HG03469 (cell line): ENCODE results near the gene CYBB.

ENCODE experiments used
- ATAC-seq: cut with Tn5 transposase; IDR thresholded peaks from one replicate; pipeline ENCODE4 v1.9.1; 2021; ENCODE audit warnings: mild to moderate bottlenecking, moderate library complexity, moderate number of reproducible peaks; ENCODE audit not compliant: unreplicated experiment

The CYBB gene

DNA sequence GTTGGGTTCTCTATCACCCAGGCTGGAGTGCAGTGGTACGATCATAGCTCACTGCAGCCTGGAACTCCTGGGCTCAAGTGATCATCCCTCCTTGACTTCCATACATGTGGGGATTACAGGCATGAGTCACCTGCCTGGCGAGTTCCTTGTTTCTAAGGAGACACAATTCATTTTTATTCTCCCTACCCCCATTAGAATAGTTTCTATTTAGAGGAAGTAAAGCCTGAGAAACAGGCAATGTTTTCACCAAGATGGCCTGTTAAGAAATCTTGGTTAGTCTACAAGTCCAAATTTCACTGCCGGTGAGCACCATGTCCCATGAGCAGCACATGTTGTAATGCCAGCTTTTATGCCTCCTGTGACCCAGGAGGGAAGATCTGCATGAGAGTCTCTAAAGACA, 5.7 kb downstream of the CYBB start:
- no peak for ATAC-seq

DNA sequence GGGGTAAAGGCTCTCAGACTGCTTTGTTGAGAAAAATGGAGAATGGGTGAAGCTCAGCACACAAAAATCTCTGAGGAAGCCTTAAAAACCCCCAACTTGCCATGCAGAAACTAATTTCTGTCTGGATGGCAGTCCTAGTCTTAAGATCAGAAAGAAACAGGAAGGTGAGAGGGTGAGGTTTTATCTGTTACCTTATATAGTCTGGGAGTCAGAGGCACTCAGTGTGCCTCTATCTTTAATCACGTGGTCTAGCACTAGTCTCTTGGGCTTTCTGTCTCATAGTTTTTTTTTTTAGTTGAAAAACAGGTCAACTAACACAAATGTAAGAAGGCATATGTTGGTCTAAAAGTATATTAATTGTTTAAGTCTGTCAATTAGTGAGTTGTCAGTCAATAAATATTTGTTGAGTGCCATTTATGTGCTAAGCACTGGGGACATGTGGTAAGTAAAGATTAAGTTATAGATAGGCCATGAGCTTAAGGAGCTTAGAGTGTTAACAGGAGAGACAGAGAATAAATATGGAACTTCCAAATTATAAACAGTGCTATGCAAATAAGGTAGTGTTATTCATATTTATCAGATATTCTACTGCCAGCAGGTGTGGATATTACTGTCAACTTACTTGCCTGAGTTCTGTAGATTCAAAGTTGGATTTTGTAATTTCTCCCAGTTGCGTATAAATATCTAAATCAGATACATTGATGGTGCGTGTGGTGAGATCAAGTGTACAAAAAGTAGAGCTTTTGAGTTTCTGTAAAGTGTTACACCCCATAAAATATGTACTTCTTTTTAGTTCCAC, 7.0 kb downstream of the CYBB start:
- ATAC-seq: peak; percentile 58

DNA sequence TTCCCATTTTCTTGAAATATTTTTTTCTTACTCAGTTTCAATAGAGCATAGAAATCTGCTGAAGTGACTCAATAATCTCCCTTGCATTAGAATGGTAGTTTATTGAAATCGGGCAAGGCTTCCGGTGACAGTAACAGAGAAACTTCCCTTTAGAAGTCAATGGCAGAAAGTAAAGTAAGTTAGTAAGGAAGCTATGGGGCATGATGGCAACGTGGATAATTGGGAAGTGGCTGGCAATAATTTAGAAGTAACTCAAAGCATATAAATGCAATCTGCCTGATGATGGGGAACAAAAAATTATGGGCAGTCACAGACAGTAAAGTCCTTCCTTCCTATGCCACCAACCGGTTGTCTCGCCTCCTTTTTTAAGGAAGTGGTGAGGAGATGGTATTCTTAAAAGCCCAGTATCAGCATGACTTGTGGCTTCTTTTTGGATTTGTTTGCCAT, 7.6 kb downstream of the CYBB start:
- ATAC-seq: peak; percentile 66

DNA sequence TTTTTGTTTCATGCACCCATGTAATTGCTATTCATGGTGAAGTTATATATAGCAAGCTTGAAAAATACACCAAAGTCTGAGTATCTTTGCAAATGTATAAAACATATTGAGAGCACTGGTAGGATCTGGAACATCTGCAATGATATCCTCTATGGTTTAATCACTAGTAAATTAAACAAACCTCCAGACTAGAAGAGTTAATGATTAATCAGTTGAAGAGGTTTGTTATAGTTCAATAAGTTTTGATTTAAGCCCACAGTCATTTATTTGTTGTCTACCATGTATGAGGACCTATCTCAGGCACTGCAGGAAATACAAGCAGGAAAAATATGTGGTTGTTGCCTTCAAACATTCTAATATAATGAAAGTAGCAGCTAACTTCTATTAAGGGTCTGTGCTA, 16.5 kb downstream of the CYBB start:
- ATAC-seq: no peak

DNA sequence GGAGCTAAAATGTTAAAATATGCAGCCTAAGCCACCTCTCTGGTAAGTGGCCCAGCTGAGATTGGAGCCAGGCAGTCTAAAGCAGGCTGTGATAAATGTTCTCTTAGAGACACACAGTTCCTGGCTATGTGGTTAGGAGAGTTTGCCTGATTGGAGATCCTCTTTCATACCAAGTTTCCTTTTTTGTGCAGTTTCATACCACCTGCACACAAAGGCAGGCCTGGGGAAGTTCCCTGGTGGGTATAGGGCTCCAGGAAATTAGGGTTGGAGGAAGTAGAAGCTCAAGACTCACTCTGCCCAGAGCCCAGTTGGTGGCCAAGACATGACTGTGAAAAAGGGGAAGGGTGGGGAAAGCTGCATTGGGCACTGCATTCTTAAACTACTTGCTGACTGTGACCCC, 16.9 kb downstream of the CYBB start:
- ATAC-seq: peak; percentile 85

DNA sequence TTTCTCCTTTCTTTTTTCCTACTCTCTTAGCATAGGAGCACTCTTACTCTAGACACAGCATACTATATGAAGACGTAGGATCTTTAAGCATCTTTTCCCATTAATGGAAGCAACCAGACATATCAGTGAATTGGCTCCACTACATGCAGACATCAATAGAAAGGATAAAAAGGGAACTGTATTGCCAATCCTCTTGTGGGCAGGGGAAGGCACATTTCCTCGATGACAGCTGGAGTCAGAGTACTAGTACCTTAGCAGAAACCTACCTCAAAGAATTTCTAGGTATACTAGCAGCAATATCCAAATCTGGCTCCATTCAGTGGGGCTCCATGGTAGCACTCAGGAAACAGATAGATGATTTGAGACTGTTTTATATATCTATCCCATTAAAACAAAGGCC, 20.1 kb downstream of the CYBB start:
- ATAC-seq: no peak

DNA sequence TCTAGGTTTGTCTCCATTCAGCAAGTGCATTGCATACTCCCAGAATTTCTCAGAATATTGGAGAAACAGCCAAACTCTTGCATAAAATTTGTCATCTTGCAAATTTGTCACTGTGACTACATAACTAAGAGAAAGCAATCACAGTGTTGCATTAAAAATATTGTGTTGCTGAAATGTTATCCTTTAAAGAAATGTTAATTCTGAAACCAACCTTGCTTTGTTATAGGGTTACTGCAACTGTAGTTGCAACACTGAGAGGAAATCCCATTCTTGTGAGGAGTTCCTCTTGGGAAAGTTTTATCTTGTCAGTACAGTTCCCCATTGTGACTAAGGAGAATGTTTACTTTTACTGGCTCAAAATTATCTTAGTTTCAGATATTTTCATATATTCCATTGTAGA, 20.9 kb downstream of the CYBB start:
- no peak for ATAC-seq

DNA sequence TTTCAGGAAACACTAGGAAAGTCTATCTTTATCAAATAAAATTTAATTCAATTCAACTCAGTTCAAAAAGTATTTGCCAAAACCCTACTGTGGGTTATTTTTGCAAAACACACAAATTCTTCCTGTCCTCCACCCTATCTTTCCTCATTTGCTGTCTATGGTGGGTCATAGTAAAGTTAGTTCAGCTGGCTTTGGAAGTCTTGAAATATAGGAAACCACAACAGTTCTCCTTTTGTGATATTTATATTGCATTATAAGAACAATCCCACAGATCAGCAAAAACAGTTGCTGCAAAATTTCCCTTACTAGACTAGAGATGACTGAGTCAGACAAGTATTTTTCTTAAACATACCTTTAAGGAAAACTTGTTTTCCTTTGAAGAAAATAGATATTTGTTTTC, 22.2 kb downstream of the CYBB start:
- no peak for ATAC-seq

DNA sequence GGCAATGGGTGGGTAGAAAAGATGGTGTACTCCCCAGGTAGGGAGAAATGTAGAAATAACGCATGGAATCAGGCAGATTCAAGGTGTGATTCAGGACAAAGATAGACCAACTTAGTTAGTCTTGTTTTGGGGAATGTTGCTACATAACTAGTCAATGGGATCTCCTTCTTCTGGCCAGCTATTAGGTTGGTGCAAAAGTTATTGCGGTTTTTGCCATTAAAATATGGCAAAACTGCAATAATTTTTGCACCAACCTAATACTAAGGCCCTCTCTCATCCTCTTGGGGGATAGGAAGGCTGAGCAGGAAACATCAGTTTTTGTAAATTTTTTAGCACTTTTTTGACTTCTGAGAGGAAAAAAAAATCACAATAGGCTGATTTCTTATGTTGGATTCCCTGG, 23.2 kb downstream of the CYBB start:
- no peak for ATAC-seq

DNA sequence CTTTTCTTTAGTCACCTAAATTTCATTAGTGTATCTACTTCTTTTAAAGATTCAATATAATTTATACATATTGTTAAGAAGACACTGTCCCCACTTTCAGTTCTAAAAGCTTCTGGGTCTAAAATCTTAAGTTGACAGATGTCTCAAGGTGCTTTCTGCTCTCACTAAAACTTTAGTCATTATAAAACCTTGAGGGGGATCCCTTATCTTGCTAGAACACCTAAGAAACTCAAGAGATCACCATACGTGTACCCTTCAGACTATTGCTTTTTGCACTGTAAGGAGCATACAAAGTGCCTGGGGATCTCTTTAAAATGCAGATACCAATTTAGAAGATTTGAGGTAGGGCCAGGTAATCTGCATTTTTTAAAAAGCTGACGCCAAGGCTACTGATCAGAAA, 30.1 kb downstream of the CYBB start:
- no peak for ATAC-seq

DNA sequence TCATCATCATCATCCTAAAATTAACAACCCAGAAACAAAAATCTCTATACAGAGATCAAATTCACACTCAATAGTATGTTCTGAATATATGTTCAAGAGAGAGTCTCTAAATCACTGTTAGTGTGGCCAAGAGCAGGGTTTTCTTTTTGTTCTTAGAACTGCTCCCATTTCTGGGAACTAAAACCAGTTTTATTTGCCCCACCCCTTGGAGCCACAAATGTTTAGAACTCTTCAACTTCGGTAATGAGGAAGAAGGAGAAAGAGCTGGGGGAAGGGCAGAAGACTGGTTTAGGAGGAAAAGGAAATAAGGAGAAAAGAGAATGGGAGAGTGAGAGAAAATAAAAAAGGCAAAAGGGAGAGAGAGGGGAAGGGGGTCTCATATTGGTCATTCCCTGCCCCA, 32.3 kb downstream of the CYBB start:
- ATAC-seq: no peak

DNA sequence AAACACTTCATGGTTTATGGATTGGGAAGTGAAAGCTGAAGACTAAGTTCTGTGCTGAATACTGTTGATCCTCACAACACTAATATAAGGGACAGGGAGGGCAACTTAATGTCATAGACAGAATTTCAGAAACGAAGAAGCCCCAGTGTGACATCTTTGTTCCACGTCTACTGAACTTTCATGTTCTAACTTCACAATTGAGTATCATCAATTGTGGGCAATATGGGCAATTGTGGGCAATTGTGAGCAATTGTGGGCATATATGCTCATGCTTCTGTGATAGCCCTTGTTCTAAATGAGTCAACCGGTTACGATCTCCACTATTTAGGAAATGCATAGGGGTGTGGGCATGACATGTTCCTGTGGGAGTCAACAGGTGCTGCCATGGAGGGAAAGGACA, 33.7 kb downstream of the CYBB start:
- no peak for ATAC-seq

DNA sequence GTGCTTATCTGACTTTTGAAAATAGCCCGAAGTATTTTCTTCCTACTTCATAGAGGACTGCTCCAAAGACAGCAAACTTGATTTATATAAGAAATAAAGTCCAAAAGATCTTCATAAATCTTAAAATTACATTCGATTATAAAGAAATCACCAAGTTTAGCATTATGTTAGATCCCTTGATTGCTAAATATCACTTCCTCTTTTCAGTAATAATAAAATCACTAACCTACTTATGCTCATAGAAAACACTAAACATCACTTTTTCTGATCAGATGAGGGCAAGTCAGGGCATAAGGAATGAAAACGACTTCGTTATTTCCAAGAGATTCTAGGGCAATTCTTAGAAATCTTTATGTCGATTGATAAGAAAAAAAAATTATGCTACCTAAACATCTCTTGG, 35.5 kb downstream of the CYBB start:
- no peak for ATAC-seq

DNA sequence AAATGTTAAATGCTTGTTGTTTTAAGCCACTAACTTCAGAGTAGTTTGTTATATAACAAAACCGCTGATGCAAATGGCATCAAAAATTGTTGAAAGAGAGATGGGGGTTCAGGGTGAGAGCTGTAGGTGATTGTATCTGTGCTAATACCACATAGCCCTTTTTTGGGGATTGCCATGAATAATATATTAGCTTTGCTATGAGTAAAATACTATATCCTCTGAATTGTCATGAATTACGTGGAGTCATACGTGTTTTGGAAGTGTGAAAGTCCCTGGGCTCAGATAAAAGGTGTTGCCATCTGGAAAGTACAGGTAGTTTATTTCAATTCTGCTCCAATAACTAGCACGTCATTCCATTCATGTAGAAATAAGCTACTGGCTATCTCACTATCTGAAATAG, 36.9 kb downstream of the CYBB start:
- no peak for ATAC-seq

DNA sequence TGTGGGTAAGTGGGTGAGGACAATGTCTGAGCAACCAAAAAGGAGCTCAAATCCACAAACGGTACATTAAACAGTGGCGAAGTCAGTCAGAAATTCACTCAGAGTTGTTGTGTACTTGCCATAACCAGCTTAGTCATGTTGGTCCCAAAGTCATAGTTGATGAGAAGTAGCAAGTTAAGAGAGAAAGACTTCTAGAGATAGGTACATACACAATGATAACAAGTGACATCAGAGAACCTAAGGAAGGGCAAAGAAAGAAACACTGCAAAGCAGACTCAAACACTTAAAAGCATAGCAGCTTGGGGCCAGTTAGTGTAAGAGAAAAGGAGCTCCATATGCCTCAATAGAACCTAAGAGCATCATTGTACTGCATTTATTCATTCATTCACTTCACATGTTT, 37.3 kb downstream of the CYBB start:
- no peak for ATAC-seq

DNA sequence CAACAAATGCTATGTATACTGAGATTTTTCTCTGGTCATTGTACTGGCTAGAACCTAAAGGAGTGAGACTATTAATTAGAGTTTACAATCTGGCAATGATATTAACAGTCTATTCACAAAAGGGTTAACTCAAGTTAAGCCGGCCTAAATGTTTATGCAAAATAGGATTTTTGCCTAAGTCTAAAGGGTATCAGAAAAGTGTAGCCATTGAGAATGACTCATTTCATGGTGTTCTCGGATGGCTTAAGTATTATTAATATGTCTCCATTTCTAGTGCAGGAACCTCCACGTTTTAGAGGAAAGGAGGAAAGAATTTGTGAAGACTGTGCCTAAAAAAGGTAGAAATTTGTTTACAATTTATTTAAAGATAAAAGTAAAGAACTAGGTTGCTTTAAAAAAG, 37.7 kb downstream of the CYBB start:
- ATAC-seq: no peak

DNA sequence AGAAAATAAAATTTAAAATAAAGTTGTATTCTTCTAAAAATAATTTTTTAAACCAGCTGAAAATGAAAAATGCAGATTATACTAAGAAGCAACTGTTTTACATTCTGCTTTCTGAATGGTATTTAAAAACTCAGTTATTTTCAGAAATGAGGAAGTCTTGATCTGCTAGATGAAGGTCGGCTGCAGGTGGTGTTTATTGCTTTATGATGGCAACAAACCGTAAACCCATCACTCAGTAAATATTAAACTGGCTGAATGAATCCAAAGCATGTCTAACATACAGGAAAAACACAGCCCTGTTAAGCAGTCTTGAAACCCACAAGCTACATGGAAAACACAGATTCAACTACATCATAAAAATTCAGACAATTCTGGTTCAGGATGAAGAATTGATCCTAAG, 38.2 kb downstream of the CYBB start:
- ATAC-seq: no peak

DNA sequence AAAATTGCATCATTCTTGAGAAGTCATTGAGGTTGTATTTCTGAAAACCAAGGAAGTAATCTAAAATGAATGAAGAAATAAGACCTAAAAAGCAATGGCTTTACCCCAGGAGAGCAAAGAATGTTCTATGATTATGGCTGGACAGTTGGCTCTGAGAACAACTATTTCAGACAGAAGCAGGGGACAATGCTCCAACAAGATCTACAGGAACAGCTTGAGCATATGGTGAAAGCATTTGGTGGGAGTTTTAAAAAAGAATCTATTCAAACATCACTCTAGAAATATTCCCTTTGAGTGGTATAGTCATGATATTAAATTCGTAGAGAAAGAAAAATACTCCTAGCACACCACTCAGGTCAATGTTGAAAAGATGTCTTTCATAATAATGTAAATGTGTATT, 40.8 kb downstream of the CYBB start:
- ATAC-seq: no peak

DNA sequence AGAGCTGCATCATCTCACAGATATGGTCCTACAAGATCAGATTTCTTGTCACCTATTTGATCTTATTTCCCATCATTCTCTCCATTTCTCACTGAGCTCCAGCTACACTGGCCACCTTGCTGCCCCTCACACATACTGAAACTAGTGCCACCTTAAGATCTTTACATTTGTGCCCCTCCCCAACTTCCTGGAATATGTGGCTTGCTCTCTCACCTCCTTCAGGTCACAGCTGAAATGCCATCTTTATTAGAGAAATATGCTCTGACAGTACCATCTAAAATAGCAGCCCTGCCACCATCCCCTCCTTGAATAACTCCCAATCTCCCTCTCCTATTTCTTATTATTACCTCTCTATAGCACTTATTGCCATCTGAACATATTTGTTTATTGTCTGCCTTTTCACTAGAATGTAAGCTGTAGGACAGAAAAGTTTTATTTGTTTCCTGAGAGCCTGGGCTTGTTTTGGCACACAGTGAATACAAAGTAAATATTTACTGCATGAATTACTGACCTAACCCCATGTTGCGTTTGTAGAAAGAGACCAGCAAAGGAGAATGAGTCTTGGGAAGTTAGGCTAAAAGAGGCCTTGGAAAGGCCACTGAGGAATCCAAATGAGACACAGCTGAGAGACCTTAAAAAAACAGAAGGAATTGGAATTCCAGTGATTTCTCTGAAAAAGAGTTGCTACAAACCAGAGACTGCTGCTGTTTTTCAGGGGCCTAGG, 44.8 kb downstream of the CYBB start:
- no peak for ATAC-seq

DNA sequence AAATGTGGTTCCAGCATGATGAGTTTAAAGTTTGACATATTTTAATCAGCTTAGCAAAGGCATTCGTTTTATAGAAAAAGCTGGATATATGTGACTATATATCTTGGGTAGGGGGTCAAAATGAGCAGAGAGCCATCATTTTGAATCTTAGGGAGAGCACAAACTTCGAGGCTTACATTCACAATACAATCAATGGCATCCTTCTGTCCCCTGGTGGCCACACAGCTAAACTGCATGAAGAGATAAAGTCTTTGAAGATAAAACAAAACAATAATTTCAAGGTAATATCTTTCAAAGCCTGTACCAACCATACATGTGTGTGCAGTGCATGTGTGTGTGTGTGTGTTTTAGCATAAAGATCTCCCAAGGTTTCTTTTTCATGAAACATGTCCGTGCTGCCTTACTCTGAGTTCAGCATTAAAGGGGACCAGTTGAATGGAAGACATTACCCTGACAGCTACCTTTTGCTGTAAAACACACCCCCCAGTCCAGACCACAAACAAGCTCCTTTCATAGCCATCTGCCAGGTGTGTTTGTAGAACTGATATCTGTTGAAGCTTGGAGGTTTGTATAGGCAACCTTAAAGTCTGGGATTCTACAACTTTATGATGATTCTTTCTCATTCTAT, 45.5 kb downstream of the CYBB start:
- ATAC-seq: peak; percentile 53

DNA sequence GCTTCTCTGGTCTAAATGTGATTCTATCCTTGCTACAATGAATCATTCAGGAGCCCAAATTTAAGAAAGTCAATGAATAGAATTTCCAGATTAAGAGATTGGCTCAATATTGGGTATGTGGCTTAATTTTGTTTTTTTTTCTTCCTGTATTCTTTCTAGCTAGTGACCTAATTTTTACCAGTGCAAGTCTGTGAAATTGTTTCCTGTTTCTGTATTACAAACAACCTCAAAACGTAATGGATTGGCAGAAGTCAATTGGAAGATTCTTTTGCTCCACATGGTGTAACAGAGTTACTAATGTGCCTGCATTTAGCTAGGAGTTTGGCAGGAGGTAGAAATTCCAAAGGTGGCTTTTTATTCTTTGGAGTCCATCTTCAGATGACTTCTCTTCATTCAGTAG, 49.9 kb downstream of the CYBB start:
- no peak for ATAC-seq

DNA sequence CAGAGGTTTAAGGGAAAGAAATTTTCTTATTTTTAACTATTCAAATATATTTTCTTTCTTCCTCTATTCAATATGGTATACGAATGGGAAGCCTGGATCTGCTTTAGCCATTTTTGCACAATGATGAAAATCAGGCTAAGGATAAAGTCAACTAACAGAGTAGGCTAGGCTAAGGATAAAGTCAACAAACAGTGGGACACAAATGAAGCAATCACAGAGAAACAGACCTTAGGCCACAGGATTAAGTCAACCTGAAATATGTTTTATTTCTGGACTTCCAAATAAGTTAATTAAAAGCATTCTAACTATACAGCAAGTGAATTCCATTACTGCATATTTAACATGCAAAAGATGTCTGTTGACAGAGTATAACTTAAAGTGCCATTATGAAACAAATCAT, 50.5 kb downstream of the CYBB start:
- no peak for ATAC-seq
